ENCODE data around the gene NWD2.

DNA sequence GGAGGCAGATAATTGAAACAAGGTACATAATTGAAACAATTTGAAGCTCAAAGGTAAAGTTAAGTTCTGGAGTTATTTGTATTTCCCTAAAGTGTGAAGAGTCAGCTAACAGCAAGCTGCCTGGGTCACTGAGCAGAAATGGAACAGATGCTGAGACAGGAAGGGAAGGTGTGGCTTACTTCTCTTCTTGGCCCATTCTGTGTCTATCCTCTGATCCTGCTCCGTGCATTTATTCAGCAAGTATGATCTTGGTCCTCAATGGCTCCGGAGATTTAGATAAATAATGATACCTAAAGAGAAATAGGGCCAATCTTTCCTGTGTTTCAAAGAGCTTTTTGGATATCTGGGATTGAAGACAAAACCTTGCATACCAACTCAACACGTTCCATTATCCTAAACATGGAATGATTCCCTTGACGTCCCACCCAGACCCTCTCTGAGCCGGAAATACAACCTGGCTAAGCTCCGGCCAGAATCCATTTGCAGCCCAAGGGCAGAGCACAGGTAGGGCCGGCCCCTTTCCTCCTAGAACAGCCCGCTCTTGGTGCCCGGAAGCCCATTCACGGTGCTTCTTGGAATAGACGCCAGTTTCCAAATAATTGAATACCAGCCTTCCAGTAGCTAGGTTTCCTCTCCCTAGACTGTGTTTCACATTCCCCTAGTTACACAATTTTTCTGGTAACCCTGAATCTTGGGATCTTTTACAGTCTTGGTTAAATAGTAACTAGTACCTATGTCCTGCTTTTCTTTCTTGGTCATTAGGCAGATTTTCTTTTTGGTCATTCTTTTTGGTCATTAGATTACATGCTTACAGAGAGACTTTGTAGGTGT, 211.0 kb downstream of the NWD2 start:
- no peak for TF ChIP-seq POLR2A (IDR thresholded peaks at IDR 0.05)
- TF ChIP-seq, protein P1, sequence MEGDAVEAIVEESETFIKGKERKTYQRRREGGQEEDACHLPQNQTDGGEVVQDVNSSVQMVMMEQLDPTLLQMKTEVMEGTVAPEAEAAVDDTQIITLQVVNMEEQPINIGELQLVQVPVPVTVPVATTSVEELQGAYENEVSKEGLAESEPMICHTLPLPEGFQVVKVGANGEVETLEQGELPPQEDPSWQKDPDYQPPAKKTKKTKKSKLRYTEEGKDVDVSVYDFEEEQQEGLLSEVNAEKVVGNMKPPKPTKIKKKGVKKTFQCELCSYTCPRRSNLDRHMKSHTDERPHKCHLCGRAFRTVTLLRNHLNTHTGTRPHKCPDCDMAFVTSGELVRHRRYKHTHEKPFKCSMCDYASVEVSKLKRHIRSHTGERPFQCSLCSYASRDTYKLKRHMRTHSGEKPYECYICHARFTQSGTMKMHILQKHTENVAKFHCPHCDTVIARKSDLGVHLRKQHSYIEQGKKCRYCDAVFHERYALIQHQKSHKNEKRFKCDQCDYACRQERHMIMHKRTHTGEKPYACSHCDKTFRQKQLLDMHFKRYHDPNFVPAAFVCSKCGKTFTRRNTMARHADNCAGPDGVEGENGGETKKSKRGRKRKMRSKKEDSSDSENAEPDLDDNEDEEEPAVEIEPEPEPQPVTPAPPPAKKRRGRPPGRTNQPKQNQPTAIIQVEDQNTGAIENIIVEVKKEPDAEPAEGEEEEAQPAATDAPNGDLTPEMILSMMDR (IDR thresholded peaks at IDR 0.05): no peak
